Liver (tissue), 9 donors: ENCODE results near the gene SYT2. TPM values are rescaled to one million over a fixed set of nuclear protein-coding genes. Genes with fewer than 3 reads are reported as not detected.

Source experiments
- DNase-seq: peaks from one replicate; pipeline ENCODE4 v3.0.0-alpha.2; 2017; ENCODE audit warnings: low spot score
- H3K27ac ChIP-seq, 2 donors: one replicate each; pipeline ENCODE4 v1.7.0; 2013; ENCODE audit warnings: inconsistent platforms in 2 of 2, low read length in 2 of 2, control low read depth in 1 of 2, low read depth in 1 of 2, mild to moderate bottlenecking in 1 of 2
- H3K27me3 ChIP-seq, 4 donors: one replicate each; pipeline versions ENCODE4 v1.6.1 to v1.7.0; 2013; ENCODE audit warnings: low read length in 3 of 4, inconsistent platforms in 1 of 4, mild to moderate bottlenecking in 1 of 4, moderate library complexity in 1 of 4; ENCODE audit not compliant: control insufficient read depth in 4 of 4, insufficient read depth in 4 of 4
- H3K36me3 ChIP-seq, 4 donors: one replicate each; pipeline versions ENCODE4 v1.6.1 to v1.7.0; 2013; ENCODE audit warnings: low read length in 3 of 4, mild to moderate bottlenecking in 3 of 4, low read depth in 1 of 4, moderate library complexity in 1 of 4; ENCODE audit not compliant: control insufficient read depth in 4 of 4, insufficient read depth in 3 of 4
- H3K4me1 ChIP-seq, 4 donors: one replicate each; pipeline versions ENCODE4 v1.6.1 to v1.7.0; 2013; ENCODE audit warnings: low read length in 3 of 4, mild to moderate bottlenecking in 3 of 4, moderate library complexity in 1 of 4; ENCODE audit not compliant: control insufficient read depth in 4 of 4, insufficient read depth in 4 of 4
- H3K4me3 ChIP-seq, 3 donors: one replicate each; pipeline versions ENCODE4 v1.6.1 to v1.7.0; 2013; ENCODE audit warnings: low read length in 3 of 3, control low read depth in 1 of 3, low read depth in 1 of 3, mild to moderate bottlenecking in 1 of 3
- H3K9ac ChIP-seq, 2 donors: one replicate each; pipeline ENCODE4 v1.7.0; 2013; ENCODE audit warnings: low read length in 2 of 2, mild to moderate bottlenecking in 2 of 2, moderate library complexity in 2 of 2, control low read depth in 1 of 2, low read depth in 1 of 2
- H3K9me3 ChIP-seq, 4 donors: one replicate each; pipeline versions ENCODE4 v1.6.1 to v1.7.0; 2013; ENCODE audit warnings: low read length in 3 of 4; ENCODE audit not compliant: control insufficient read depth in 4 of 4
- EGR1 ChIP-seq, 2 donors: IDR thresholded peaks; 2 replicates each; pipeline ENCODE4 v1.6.1; 2016 to 2018; ENCODE audit warnings: antibody characterized with exemption in 2 of 2, low read depth in 2 of 2
- FOXA1 ChIP-seq: IDR thresholded peaks from 2 replicates; pipeline ENCODE4 v1.6.1; 2016; ENCODE audit warnings: antibody characterized with exemption
- FOXA2 ChIP-seq: IDR thresholded peaks from 2 replicates; pipeline ENCODE4 v1.6.1; 2016; ENCODE audit warnings: antibody characterized with exemption
- GABPA ChIP-seq, 2 donors: IDR thresholded peaks in 1 of 2; conservative IDR thresholded peaks in 1 of 2; 2 replicates each; pipeline ENCODE4 v1.6.1; 2016; ENCODE audit warnings: antibody characterized with exemption in 2 of 2, mild to moderate bottlenecking in 1 of 2, moderate library complexity in 1 of 2
- HNF4A ChIP-seq, 2 donors: conservative IDR thresholded peaks; 2 replicates each; pipeline ENCODE4 v1.6.1; 2016; ENCODE audit warnings: antibody characterized with exemption in 2 of 2, mild to moderate bottlenecking in 2 of 2
- HNF4G ChIP-seq: IDR thresholded peaks from 2 replicates; pipeline ENCODE4 v1.6.1; 2016; ENCODE audit warnings: antibody characterized with exemption
- RAD21 ChIP-seq, 2 donors: IDR thresholded peaks; 2 replicates each; pipeline ENCODE4 v1.6.1; 2016; ENCODE audit warnings: antibody characterized with exemption in 2 of 2, mild to moderate bottlenecking in 2 of 2
- RXRA ChIP-seq, 2 donors: IDR thresholded peaks; 2 replicates each; pipeline ENCODE4 v1.6.1; 2017 to 2018; ENCODE audit warnings: antibody characterized with exemption in 2 of 2, mild to moderate bottlenecking in 1 of 2
- TAF1 ChIP-seq: conservative IDR thresholded peaks from 2 replicates; pipeline ENCODE4 v1.6.1; 2016; ENCODE audit warnings: antibody characterized with exemption, mild to moderate bottlenecking
- YY1 ChIP-seq: IDR thresholded peaks from 2 replicates; pipeline ENCODE4 v1.6.1; 2016; ENCODE audit warnings: antibody characterized with exemption, mild to moderate bottlenecking
- WGBS: extraction: QIAGEN DNeasy Blood & Tissue Kit; methylation state at CpG from one replicate; pipeline ENCODE4 v1.1.7; 2013; 5-methylcytosine and 5-hydroxymethylcytosine counted together
- polyA plus RNA-seq, 2 donors: library from polyadenylated mRNA; stranded (reverse) in 1 of 2; unstranded in 1 of 2; fragments of 200-250 nt in 1 of 2; fragments of >200 nt in 1 of 2; fragmentation: Nextera tagmentation in 1 of 2; extraction: Ambion mirVana in 1 of 2; gene quantifications; one replicate each; pipeline versions ENCODE4 v1.2.1 to v1.2.3, GENCODE V29; 2013 to 2015
- total RNA-seq, 2 donors: library from RNA; depleted of rRNA; stranded (reverse); fragments of >200 nt; gene quantifications; one replicate each; pipeline ENCODE4 v1.2.3, GENCODE V29; 2014
- TF ChIP-seq, protein P1 (sequence below): IDR thresholded peaks from 2 replicates; pipeline ENCODE4 v1.6.1; 2016; ENCODE audit warnings: antibody characterized with exemption
- TF ChIP-seq, protein P2 (sequence below): fragments of 150-350 bp; IDR thresholded peaks from 2 replicates; pipeline ENCODE4 v1.5.1; 2017; ENCODE audit warnings: improper control_type of control experiment, low read depth, low read length; ENCODE audit not compliant: missing input control
- TF ChIP-seq, protein P3 (sequence below): IDR thresholded peaks from 2 replicates; pipeline ENCODE4 v1.6.1; 2016; ENCODE audit warnings: antibody characterized with exemption, mild to moderate bottlenecking
- TF ChIP-seq, protein P4 (sequence below): IDR thresholded peaks from 2 replicates; pipeline ENCODE4 v1.6.1; 2016; ENCODE audit warnings: antibody characterized with exemption
- donor health status: healthy.
- donor health status: healthy.
- donor health status: healthy.
- donor health status: healthy.
- donor health status: healthy.

Gene SYT2
- total and polyA plus RNA-seq, 4 donors: under 0.01 to 0.07 TPM; not detected in 2

DNA sequence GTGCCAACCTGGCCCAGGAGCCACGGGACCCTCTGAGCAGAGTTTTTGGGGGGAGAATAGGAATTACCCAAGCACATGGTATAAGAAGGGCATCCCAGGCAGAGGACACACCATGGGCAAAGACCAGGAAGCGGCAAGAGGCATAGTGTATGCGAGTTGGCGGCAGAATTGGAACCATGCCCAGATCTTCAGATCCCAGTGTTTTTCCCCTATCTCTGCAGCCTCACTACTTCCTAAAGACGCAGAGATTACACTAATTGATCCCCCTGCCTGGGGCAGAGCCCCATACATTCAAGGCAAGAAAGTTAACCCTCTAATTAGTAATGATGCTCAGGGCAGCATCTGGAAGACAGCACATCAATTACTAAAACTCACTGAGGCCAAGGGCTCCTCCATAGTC is 48.2 kb downstream of the SYT2 start:
- Histone ChIP-seq H3K36me3 (no peaks in the 10 kb centered on the region), H3K4me3 (no peak overlapping the region), H3K9ac (no peak overlapping the region), H3K27me3 (peaks cover 0 to 15% (median 0%) of the 10 kb centered on the region in 4 donors), H3K27ac (no peak overlapping the region), H3K9me3 (no peaks in the 10 kb centered on the region), H3K4me1 (no peaks in the 10 kb centered on the region)
- DNase-seq: no peak
- 49% methylated on average over 5 of the region's 5 CpGs for WGBS
- no peak for TF ChIP-seq GABPA (IDR thresholded peaks at IDR 0.05 in 1 of 2, conservative IDR thresholded peaks at IDR 0.05 in 1 of 2)
- no peak for TF ChIP-seq EGR1 (IDR thresholded peaks at IDR 0.05; ENCODE audit: low read depth in 2 of 2)
- no peak for TF ChIP-seq HNF4A (conservative IDR thresholded peaks at IDR 0.05)
- TF ChIP-seq, protein P1, sequence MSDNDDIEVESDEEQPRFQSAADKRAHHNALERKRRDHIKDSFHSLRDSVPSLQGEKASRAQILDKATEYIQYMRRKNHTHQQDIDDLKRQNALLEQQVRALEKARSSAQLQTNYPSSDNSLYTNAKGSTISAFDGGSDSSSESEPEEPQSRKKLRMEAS: no peak
- TF ChIP-seq, protein P2, sequence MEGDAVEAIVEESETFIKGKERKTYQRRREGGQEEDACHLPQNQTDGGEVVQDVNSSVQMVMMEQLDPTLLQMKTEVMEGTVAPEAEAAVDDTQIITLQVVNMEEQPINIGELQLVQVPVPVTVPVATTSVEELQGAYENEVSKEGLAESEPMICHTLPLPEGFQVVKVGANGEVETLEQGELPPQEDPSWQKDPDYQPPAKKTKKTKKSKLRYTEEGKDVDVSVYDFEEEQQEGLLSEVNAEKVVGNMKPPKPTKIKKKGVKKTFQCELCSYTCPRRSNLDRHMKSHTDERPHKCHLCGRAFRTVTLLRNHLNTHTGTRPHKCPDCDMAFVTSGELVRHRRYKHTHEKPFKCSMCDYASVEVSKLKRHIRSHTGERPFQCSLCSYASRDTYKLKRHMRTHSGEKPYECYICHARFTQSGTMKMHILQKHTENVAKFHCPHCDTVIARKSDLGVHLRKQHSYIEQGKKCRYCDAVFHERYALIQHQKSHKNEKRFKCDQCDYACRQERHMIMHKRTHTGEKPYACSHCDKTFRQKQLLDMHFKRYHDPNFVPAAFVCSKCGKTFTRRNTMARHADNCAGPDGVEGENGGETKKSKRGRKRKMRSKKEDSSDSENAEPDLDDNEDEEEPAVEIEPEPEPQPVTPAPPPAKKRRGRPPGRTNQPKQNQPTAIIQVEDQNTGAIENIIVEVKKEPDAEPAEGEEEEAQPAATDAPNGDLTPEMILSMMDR: no peak
- TF ChIP-seq FOXA1: no peak
- no peak for TF ChIP-seq TAF1
- TF ChIP-seq FOXA2: no peak
- TF ChIP-seq, protein P3, sequence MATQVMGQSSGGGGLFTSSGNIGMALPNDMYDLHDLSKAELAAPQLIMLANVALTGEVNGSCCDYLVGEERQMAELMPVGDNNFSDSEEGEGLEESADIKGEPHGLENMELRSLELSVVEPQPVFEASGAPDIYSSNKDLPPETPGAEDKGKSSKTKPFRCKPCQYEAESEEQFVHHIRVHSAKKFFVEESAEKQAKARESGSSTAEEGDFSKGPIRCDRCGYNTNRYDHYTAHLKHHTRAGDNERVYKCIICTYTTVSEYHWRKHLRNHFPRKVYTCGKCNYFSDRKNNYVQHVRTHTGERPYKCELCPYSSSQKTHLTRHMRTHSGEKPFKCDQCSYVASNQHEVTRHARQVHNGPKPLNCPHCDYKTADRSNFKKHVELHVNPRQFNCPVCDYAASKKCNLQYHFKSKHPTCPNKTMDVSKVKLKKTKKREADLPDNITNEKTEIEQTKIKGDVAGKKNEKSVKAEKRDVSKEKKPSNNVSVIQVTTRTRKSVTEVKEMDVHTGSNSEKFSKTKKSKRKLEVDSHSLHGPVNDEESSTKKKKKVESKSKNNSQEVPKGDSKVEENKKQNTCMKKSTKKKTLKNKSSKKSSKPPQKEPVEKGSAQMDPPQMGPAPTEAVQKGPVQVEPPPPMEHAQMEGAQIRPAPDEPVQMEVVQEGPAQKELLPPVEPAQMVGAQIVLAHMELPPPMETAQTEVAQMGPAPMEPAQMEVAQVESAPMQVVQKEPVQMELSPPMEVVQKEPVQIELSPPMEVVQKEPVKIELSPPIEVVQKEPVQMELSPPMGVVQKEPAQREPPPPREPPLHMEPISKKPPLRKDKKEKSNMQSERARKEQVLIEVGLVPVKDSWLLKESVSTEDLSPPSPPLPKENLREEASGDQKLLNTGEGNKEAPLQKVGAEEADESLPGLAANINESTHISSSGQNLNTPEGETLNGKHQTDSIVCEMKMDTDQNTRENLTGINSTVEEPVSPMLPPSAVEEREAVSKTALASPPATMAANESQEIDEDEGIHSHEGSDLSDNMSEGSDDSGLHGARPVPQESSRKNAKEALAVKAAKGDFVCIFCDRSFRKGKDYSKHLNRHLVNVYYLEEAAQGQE: no peak
- no peak for TF ChIP-seq RXRA (IDR thresholded peaks at IDR 0.05)
- TF ChIP-seq, protein P4, sequence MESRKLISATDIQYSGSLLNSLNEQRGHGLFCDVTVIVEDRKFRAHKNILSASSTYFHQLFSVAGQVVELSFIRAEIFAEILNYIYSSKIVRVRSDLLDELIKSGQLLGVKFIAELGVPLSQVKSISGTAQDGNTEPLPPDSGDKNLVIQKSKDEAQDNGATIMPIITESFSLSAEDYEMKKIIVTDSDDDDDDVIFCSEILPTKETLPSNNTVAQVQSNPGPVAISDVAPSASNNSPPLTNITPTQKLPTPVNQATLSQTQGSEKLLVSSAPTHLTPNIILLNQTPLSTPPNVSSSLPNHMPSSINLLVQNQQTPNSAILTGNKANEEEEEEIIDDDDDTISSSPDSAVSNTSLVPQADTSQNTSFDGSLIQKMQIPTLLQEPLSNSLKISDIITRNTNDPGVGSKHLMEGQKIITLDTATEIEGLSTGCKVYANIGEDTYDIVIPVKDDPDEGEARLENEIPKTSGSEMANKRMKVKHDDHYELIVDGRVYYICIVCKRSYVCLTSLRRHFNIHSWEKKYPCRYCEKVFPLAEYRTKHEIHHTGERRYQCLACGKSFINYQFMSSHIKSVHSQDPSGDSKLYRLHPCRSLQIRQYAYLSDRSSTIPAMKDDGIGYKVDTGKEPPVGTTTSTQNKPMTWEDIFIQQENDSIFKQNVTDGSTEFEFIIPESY: no peak
- TF ChIP-seq YY1: no peak

DNA sequence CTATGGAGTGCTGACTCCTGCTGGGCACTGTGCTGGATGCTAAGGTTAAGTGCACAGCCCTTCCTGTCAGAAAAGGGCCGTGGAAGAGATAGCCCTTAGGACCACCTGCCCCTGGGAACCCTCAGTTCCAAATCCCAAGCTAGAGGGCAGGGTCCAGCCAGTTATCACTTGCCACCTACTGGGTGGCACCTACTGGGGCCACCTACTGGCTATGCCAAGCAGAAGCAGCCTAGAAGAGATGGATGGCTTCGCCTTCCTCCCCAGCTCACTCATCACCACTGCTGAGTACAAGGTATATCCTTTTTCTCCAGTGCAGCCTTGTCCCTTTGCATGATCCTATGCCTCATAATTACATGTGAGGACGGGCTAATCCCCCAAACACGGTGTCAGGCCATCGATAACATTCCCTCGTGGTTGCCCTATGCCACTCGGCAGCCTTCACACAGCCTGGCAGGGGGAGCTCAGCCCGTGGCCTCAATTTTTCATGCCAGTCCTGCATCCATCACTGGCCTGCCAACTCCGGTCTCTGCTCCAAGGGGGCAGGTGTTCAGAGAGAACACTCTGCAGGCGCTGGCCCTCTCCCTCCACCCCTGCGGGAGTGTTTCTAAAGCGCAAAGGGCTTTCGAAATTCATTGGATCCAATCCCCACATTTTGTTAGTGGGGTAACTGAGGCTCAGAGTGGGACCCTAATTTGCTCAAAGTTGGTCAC is 49.0 kb downstream of the SYT2 start:
- Histone ChIP-seq H3K27me3 (peaks cover 0 to 15% (median under 1%) of the 10 kb centered on the region in 4 donors), H3K36me3 (no peaks in the 10 kb centered on the region), H3K9me3 (no peaks in the 10 kb centered on the region), H3K4me1 (no peaks in the 10 kb centered on the region), H3K4me3 (no peak overlapping the region), H3K27ac (no peak overlapping the region), H3K9ac (no peak overlapping the region)
- TF ChIP-seq RAD21 (IDR thresholded peaks at IDR 0.05) (no peak), RXRA (IDR thresholded peaks at IDR 0.05) (no peak), HNF4G (no peak)
- no peak for DNase-seq
- WGBS: 76% methylated on average over 13 of the region's 13 CpGs
